Stimulated activated CD4-positive, alpha-beta T cell treated with anti-CD3 and anti-CD28 coated beads, Interleukin-15, amount 100 ng/mL, for 24 hours (primary cell): ENCODE results near the gene DEF6.
"Not testable (repeated sequence)": the region's sequence is repeated elsewhere in the genome, so short reads cannot be mapped to it uniquely, and the experiment has no call there.

ENCODE experiments used
- DNase-seq: peaks from one replicate; pipeline ENCODE4 v3.0.0-alpha.2; 2020

The DEF6 gene

DNA sequence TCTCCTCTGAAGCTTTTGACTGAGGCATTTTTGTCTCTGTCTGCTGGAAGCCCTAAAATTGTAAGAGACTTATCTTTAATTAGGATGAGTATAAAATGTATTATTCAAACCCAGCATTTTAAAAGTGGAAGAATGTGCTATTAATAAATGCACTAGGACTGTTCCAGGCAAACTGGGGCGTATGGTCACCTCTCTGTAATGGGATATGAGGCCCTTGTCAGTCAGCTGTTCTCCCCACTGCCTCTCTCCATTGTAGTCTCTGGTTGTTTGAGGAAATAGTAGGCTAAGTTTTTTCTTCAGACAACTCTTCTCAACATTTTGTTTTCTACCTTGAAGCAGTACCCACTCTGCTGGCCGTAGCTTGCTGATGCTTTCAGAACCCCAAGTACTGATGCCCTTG lies 14.3 kb upstream of the DEF6 start:
- no peak for DNase-seq

DNA sequence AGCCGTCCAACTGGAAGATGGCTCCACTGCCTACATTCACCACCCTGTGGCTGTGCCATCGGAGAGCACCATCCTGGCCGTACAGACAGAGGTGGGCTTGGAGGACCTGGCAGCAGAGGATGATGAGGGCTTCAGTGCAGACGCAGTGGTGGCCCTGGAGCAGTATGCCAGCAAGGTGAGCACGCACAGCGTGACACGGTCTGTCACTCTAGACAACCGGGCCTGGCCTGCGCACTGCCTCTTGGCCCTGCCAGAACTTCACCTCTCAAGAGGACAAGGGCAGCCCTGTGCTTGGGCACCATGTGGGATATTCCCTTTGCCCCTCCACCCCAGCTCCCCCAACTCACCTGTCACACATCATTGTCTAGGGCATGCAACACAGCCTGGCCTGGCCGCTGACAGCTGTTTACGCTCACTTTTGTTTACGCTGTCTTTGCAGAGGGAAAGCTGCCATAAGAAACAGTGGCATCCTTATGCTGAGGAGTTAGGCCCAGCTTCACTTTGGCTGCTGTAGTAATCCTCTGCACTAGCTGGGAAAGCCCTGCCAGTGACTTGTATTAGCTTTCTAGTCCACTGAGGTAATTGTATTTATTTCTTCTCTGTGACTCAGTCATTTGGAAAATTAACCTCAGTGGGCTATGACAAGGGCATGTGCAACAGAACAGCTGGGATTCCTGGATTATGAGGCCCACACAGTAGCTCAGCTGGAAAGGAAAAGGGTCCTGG lies 9.8 kb upstream of the DEF6 start:
- no peak for DNase-seq

DNA sequence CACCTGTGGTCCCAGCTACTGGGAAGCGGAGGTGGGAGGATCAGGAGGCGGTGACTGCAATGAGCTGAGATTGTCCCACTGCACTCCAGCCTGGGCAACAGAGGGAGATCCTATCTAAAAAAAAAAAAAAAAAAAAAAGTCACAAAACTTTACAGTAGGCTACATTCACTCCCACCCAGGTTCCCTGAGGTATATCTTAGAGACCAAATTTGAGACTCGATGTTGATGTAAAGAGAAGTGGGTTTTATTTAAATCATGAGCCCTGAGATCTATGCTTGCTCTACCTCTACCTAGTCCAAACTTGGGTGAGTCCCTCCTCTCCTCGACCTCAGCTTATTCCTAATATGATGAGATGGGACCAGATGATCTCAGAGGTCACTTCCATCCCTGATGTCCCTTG lies 8.8 kb upstream of the DEF6 start:
- DNase-seq: no peak

DNA sequence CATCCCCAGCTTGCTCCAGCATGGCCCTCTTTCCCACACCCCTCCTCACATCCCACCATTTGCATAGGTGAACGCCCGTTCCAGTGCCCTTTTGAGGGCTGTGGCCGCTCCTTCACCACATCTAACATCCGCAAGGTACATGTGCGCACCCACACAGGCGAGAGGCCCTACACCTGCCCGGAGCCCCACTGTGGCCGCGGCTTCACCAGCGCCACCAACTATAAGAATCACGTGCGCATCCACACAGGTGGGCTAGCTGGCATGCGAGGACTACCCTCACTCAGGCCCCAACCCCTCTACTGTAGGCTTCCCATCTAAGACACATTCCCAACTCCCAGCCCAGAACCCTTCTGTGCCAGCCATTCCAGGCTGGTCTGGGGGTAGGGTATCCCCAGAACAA lies 6.1 kb upstream of the DEF6 start:
- DNase-seq: no peak

DNA sequence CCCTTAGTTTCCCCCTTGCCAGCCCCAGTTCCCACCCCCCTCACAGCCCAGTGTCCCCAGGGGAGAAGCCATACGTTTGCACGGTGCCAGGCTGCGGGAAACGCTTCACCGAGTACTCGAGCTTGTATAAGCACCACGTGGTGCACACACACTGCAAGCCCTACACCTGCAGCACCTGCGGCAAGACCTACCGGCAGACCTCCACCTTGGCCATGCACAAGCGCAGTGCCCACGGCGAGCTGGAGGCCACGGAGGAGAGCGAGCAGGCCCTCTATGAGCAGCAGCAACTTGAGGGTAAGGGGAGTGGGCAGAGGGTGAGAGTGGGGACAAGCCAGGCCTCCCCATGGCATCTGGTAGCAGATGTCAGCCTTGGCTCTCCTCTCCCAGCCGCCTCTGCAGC lies 5.1 kb upstream of the DEF6 start:
- no peak for DNase-seq

DNA sequence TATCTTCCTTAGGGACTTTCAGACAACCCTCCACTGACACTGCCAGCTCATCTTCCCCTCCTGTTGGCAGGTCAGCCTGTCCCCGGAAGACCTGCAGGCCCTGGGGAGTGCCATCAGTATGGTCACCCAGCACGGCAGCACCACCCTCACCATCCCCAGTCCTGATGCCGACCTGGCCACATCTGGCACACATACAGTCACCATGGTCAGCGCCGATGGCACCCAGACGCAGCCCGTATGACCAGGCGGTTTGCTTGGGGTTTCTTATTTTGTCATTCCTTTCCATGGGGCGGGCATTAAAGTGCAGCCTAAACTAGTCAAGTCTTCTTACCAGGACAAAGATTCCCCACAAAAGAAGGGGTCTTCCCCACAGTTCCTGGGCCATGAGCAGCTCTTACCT lies 3.9 kb upstream of the DEF6 start:
- no peak for DNase-seq

DNA sequence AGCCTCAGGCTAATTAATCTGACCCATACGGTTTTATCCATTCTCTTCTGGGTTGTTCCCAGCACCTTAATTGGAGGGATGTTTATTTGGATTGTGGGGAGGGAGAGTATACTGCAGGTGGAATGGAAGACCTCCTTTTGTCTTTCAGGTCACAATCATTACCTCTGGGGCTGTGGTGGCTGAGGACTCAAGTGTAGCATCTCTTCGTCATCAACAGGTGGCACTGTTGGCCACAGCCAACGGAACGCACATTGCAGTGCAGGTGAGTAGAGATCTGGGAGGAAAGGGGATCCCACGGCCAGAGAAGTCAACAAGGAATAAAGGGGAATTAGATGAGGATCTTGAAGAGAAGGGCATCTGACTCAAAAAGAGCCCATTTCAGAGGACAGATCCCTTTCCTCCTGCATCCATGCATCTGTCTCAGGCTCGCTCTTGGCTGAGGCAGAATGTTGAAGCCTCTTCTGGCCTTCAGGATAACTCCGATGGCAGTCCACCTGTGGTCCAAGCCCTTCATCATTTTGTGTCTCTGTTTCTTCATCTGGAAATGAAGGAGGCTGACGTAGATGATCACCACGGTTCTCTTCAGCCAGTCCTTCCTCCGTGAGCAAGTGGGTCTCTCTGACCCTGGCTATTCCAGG lies 3.2 kb upstream of the DEF6 start:
- peak; percentile 59 for DNase-seq

DNA sequence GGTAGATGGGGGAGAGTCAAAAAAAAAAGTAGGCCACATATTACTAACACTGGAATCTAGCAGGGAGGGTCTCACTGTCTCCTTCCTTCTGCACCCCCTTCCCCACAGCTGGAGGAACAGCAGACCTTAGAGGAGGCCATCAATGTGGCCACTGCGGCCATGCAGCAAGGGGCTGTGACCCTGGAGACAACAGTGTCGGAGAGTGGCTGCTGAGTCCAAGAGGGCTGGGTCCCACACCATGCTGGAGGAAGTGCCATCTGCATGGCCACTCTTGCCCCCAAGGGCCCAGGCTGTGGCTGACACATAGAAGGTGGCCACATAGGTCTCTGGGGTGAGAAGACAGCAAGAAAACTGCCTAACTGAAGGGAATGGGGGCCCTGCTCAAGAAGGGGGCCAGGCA lies 2.6 kb upstream of the DEF6 start:
- no peak for DNase-seq

DNA sequence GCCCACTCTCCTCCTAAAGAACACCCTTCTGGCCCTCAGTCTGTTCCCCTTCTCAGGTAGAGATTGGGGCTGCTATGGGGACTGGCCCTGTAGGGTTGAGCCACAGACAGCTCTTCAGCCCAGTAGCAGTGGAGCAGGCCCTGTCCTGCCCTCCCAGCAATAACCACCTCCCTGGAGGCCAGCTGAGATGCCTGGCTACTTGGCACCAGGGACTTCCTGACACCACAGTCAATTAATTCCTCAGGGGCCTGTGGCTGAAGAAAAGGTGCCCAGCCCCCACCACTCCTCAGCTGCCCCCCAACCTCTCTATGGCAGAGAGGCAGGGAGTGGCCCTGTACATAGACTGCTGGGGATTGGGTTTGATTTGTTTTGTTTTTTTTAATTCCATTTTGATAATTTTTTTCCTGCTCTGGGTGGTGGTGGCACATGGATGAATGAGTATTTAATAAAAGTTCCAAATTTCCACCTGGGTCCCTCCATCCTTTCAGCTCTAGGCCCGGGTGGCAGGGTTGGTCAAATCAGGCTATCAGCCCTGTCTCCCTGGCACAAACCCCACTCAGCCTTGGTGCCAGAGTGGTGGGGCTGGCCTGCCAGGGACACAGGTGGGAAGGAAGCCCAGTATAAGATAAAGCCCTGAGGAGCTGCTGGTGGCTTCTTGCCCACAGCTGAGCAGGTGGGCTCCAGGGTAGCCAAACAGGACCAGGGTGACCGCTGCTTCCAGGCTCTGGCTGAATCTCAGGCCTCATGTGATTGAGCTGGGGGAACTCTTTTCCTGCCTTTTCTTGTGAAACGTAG lies 1.9 kb upstream of the DEF6 start:
- DNase-seq: no peak

DNA sequence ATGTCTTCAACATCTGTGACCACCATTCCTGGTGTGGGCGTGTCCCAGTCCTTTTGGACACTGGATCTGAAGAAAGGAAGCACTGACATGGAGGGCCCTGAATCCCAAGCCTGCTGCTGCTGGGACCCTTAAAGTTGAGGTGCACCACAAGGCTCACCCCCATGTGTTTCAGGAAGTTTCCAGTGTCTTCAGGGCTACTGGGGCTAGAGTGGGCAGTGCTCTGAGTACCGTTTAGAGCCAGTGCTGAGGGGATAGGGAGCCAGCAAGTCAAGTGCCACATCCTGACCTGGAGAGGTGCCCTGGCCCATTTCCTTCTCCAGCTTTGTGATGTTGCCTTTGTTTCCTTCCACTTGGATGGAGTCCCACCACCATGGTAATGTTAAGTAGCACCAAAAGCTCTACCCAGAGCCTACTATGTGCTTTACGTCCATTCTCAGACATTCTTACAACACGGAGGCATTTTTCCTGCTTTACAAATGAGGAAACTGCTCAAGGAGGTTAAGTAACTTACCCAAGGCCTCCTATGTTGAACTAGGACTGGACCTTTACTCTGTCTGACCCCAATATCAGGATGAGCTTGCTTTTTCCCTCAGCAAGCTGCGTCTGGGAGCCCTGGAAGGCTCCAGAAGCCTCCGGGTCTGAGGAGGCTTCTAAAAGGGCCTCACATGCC lies 552 bp upstream of the DEF6 start:
- DNase-seq: no peak

DNA sequence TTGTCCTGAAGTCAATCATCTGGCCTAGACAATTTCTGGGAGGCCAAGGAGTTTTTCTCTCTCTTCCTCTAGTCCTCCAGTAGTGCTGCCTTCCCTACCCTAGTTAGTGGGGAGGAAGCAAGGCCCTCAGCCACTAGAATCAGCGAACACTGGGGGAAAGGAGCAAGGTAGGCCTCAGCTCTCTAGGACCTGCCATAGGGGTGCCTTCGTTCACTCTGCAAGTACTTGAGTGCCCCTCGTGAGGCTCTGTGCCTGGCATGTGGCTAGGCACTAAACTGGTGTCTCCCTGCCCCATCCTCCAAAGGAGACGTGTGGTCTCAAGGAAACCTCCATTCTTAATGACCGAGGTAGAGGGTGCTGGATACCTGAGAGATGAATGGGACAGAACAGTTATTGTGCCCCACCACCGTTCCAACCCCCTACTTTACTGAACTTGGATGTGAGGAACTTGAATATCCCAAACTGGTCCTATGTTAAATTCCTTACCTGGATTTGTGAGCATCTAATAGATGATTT lies 1.1 kb downstream of the DEF6 start:
- peak; percentile 21 for DNase-seq

DNA sequence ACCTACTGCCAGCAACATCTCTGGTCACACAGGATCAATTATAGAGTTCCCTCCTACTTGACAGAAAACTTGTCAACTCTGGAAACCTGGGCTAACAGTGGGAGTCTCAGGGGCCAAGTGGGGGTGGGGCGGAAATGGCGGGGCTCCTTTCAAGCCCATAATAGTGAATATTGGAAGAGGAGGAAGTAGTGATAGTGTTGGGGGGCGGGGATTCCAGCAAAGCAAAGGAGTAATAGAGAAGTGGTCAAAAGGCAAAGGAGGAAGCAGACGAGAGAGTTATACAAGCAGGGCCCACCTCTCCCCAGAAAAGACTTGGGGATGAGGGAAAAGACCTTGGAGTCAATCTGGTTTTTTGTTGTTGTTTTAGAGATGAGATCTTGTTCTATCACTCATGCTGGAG lies 2.1 kb downstream of the DEF6 start:
- peak; percentile 54 for DNase-seq

DNA sequence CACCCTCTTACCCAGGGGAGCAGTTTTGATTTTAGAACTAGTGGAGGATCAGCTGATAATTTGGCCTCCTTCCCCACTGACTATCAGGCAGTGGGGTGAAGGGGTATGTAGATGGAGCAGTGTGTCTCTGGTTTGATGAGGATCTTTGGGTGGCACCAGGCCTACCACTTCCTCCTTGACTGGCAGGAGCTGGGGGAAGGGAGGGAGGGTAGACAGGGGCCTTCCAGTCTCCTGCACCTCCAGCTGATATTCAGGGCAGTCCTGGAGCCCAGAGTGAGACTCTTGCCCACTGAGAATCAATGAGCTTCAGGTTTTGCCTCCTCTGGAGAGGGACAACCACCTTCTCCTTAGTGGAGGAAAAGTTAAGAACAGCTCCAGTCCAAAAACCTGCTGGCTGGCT lies 3.2 kb downstream of the DEF6 start:
- peak; percentile 39 for DNase-seq

DNA sequence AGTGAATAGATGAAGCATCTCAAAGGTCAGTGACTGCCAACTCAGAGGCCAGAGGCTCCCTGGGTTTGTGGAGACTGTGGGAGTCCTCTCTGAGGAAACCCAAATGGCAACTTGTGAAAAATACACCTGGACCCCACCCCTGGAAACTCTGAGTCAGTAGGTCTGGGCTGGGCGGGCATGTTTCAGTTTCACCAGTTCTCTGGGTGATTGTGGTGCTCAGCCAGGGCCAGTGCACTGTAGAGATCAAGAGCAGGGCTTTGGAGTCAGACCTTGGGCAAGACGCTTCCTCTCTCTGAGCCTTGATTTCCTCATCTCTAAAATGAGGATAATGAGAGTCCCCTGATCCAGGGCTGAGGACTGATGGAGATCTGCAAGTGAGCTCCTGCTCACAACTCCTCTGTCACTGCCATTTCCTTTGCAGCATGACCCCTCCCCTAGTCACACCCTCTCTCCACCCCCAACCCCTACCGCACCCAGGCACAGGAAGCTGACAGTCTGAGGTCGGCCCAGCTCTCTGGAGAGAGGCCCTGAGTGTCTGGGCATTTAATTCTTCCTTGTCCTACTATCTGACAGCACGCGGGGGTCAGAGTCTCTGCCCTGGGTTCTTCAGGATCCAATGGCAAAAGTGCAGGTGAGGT lies 5.1 kb downstream of the DEF6 start:
- DNase-seq: peak; percentile 92

DNA sequence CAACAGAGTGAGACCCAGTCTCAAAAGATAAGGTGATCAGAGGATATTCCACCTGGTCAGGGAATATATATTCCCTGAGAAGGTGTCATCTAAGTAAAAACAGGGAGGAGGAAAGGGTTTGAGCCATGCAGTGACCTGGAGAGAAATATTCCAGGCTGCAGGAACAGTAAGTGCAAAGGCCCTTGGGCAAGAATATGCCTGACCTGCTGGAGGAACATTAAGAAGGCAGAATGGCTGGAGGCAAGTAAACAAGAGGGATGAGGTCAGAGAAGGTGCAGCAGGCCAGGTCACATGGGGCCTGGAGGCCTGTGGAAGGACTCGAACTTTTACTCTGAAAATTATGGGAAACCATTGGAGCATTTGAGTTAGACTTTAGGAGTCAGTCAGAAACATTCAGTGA lies 6.7 kb downstream of the DEF6 start:
- DNase-seq: no peak

DNA sequence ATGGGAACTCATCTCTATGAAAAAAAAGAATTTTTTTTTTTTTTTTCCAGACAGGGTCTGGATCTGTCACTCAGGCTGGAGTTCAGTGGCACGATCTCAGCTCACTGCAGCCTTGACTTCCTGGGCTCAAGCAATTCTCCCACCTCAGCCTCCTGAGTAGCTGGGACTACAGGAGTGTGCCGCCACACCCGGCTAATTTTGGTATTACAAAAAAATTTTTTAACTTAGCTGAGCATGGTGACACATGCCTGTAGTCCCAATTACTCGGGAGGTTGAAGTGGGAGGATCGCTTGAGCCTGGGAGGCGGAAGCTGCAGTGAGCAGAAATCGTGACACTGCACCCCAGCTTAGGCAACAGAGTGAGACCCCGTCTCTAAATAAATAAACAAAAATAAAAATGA lies 7.5 kb downstream of the DEF6 start:
- DNase-seq: peak; percentile 48

DNA sequence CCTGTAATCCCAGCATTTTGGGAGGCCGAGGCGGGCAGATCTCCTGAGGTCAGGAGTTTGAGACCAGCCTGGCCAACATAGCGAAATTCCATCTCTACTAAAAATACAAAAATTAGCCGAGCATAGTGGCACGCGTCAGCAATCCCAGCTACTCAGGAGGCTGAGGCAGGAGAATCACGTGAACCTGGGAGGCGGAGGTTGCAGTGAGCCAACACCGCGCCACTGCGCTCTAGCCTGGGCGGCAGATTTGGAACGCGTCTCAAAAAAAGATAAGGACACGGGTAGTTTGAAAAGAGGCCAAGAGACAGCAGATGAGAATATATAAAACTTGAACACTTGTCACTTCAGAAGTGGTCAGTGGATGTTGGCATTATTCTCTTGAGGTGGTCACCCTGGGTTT lies 9.5 kb downstream of the DEF6 start:
- DNase-seq: not testable (repeated sequence)

DNA sequence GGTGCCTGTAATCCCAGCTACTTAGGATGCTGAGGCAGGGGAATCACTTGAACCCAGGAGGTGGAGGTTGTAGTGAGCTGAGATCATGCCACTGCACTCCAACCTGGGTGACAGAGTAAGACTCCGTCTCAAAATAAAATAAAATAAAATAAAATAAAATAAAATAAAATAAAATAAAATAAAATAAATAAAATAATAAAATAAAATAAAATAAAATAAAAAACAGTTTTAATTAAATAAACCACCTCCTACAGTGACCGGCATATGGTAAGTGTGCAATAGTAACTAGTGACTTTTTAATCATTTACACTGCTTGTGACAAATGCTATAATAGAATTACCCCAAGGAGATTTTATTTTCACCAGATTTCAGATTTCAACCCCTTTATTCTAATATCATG lies 10.9 kb downstream of the DEF6 start:
- not testable (repeated sequence) for DNase-seq

DNA sequence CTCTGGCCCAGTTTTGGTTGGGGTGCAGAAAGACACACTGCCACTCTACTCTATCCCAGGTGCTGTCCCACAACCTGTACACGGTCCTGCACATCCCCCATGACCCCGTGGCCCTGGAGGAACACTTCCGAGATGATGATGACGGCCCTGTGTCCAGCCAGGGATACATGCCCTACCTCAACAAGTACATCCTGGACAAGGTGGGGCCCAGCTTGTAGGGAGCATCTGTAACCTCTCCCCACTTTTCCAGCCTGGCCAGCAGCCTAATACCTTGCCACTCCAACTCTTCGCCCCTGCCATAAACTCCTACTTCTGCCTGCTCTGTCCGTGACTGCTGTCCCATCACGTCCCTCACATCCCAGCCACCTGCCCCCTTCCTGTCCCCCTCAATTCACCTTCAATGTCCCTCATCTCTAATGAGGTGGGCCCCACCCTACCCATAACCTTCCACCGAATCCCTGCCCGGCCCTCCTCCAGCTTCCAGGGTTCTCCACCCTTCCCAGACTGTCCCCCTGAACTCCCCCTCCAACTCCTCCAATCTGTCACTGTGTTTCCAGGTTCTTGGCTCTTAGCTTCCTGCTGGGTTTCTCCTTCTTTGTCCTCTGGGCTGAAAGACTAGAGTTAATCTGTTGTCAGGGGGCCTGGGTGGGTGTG lies 12.1 kb downstream of the DEF6 start:
- no peak for DNase-seq

DNA sequence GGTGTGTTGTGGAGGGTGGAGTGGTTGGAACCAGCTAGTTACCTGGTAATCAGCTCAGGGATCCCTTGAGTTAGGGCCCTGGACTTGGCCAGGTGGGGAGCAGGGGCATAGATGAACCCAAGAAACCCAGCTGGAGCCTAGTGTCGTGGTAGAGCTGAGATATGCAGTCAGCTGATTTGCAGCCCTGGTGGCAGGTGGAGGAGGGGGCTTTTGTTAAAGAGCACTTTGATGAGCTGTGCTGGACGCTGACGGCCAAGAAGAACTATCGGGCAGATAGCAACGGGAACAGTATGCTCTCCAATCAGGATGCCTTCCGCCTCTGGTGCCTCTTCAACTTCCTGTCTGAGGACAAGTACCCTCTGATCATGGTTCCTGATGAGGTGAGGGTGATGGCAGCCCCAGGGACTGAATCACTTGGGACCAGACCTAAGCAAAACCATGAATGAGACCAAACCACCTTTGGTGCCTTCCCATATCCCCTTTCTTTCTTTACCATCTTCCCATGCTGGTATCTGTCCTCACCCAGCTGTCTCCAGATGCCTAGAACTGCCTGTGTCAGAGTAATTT lies 12.7 kb downstream of the DEF6 start:
- DNase-seq: peak; percentile 48

DNA sequence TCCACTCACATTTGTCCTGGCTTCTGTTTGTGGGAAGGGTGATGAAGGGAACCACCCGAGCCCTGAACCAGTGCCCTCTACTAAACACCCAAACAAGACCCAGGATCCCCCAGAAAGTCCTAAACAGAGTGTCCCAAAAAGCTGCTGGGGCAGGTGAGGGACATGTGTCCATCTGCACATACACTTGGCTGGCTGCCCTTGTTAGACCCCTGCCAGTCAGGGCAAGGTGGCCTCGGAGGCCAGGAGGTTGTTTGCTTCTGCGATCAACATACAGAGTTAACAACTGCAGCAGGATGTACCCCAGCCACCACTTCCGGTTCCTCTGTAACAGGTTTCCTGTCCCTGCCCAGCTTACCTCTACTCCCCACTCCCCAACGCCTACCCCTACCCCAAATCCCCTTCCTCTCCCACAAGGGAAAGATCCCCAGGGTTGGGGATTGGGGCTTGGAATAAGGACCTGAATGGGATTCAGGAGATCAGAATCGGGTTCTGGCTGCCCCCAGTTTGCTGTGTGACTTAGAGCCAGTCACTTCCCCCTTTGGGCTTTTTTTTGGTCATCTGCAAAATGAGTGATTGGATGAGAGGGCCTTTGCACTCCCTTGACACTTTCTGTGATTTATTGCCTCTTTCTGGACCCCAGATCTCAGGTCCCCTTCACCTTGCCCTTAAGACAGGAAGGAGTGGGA lies 13.9 kb downstream of the DEF6 start:
- DNase-seq: peak; percentile 61
